D721Med (cell line): Measurements from ENCODE around the gene IGSF23.

Source experiments
- DNase-seq: peaks from one replicate; pipeline ENCODE4 v3.0.0; 2011; ENCODE audit warnings: low spot score; ENCODE audit not compliant: insufficient read length
- FAIRE-seq: peaks from 2 replicates; lab custom pipeline; 2011; peaks lifted over from hg19 to GRCh38; lab: Jason Lieb, UNC
- TF ChIP-seq, protein P1 (sequence below): IDR thresholded peaks from 2 replicates; pipeline ENCODE4 v1.5.1; 2012; ENCODE audit warnings: mild to moderate bottlenecking, control low read depth; ENCODE audit not compliant: insufficient read depth; ENCODE audit errors: missing control alignments

Gene IGSF23

GRCh38 chr19:44598355-44598754 is 15.0 kb upstream of the IGSF23 start:
- TF ChIP-seq, protein P1, sequence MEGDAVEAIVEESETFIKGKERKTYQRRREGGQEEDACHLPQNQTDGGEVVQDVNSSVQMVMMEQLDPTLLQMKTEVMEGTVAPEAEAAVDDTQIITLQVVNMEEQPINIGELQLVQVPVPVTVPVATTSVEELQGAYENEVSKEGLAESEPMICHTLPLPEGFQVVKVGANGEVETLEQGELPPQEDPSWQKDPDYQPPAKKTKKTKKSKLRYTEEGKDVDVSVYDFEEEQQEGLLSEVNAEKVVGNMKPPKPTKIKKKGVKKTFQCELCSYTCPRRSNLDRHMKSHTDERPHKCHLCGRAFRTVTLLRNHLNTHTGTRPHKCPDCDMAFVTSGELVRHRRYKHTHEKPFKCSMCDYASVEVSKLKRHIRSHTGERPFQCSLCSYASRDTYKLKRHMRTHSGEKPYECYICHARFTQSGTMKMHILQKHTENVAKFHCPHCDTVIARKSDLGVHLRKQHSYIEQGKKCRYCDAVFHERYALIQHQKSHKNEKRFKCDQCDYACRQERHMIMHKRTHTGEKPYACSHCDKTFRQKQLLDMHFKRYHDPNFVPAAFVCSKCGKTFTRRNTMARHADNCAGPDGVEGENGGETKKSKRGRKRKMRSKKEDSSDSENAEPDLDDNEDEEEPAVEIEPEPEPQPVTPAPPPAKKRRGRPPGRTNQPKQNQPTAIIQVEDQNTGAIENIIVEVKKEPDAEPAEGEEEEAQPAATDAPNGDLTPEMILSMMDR: no peak
- no peak for FAIRE-seq
- no peak for DNase-seq

- DNase-seq: no peak
- TF ChIP-seq, protein P1: no peak
- no peak for FAIRE-seq
These were observed 14.5 kb upstream of the IGSF23 start for GRCh38 chr19:44598880-44599279.

DNA sequence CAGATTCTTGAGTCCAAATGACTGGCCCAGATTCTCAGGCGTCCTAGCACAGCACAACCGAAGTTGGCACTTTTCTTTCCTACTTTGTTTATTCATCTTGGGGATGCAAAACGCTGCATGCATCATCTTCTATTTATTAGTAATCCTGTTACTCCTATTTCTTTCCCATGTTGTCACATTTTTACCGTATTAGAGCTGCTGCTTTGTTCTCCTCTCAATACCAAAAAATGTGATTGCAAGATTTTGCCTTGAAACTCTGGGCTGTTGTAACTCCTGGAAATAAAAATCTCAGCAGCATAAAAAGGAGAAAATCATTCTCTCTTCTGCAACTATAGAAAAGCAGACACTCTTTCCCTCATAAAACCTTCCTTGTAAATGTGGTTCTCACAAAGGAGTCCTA is 12.9 kb upstream of the IGSF23 start:
- FAIRE-seq (no peak), DNase-seq (no peak)
- TF ChIP-seq, protein P1: no peak

DNA sequence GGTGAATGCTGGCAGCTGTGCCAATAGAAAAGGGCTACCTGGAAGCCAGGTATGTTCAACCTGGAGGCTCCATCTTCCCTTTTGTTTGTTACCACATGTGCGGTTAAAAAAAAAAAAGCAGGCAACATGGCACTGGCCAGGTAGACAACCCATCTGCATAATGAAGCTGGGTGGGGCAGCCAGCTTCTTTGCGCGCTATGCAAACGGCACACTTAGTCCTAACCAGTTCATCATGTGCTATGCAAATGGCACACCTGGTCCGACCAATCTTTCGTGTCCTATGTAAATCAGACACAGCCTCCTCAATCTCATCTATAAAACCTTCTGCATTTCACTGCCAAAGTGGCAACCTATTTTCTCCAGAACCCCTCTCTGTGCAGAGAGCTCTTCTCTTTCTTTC is 11.3 kb upstream of the IGSF23 start:
- FAIRE-seq (no peak), DNase-seq (no peak)
- TF ChIP-seq, protein P1: no peak

DNA sequence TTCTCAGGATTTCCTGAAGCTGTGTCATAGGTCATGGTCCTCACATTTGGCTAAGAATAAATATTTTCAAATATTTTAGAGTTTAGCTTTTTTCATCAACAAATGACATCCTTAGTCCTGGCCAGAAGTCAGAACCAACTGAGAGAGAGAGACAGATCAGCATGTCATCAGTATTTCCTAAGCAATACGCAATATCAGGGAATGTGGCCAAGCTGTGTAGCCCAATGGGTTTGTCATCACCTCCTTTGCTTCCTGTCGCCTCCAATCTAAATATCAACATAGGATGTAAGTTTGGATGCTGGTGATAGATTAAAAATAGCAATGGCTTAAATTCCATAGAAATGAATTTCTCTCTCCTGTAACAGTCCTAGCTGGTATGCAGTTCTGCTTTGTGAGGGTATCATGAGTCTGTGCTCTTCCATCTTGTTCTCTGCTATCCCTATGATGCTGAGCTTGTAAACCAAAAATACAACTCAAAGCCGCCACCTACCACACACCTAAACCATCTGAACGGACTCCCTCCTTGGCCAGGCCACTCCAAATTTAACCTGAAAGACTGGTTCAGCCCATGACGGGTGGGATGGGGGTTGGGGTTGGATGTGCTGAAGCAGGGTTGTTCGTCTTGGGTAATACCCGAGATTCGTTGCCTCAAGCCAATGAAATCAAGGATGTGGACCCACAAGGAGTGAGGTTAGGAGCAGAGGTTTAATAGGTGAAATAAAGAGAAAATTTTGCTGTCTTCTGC is 10.0 kb upstream of the IGSF23 start:
- DNase-seq (no peak), FAIRE-seq (no peak)
- TF ChIP-seq, protein P1: no peak

DNA sequence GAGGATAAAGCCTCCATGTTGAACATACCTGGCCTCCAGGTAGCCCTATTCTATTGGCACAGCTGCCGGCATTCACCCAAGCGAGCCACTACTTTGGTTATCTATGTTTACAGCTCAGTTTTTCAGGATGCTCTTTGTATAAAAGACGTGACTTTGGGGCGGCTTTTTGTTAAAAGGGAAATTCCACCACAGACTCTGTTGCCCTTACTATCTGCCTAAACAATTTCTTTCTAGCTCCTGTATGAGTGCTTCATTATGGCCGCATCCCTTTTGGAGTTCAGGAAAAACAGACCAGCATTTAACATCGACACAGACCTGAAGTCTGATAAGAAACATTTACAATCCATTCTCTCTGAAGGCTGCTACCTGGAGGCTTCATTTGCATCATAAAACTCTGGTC is 9.1 kb upstream of the IGSF23 start:
- no peak for DNase-seq
- TF ChIP-seq, protein P1: no peak
- no peak for FAIRE-seq

DNA sequence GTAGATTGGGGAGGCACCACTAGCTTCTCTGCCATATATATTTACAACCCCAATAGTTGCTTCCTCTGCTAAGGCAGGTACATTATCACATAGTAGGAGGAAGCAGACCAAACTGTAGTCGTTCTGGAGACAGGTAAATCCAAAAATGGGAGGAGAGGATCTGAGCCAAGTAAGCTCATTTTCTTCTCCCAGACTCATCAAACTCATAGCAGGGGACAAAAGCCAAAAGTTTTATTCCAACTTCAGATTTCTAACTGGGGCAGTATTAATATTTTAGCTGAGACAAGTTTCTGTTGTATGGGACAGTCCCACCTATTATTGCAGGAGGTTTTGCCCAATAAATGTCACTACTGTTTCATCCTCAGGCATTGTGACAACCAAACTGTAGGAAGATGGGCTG is 7.8 kb upstream of the IGSF23 start:
- TF ChIP-seq, protein P1: no peak
- no peak for FAIRE-seq
- DNase-seq: no peak
